NCI-H748 (cell line): ENCODE results near the gene LRRN4.
A peak's percentile ranks its signal among the peaks of the same experiment; 100 is the strongest.
"Not testable (repeated sequence)": the region's sequence is repeated elsewhere in the genome, so short reads cannot be mapped to it uniquely, and the experiment has no call there.

Experiments used
- DNase-seq: peaks from one replicate; lab custom pipeline; 2025; ENCODE audit not compliant: unreplicated experiment; lab: John Stamatoyannopoulos, UW

The LRRN4 gene

DNA sequence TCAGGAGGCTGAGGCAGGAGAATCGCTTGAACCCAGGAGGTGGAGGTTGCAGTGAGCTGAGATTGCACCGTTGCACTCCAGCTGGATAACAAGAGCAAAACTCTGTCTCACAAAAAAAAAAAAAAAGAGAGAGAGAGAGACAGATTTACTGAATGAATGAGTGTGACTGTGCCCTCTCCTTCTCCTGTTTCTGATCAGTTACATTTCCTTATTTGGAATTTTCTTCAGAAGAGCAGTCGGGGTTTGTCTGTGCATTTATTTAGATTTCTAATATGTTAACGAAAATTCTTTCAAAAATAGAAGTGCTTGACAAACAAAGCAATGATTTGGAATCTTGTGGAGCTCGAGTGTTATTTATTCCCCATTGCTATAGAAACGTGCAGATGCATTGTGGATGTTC, 6.4 kb upstream of the LRRN4 start:
- DNase-seq: no peak

DNA sequence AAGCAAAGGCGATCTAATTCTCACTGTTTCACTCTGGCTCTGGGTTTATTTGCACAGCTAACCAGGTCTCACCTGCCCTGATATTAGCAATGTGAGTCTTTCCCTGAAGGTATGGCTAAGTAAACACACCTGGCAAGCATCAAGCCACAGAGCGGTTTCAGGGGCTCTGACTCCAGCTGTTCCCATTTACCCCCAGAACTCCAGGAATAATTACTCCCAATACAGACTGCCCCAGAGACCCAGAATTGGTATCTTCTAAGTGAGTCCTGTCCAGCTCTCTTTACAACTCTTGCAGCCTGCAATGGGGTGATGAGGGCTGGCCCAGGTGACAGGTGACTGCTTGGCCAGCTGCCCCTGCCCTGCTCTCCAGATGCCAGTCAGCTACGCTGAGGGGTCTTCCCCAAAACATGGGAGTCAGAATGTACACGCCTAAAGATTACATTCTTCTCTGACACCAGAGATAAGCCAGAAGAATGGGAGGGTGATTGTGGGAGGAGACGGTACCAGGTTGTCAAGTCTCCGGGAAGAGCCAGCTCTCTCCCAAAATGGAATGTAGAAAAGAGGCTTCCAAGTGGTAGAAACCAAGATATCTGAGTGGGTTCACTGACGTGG, 4.9 kb upstream of the LRRN4 start:
- DNase-seq: peak; percentile 99

DNA sequence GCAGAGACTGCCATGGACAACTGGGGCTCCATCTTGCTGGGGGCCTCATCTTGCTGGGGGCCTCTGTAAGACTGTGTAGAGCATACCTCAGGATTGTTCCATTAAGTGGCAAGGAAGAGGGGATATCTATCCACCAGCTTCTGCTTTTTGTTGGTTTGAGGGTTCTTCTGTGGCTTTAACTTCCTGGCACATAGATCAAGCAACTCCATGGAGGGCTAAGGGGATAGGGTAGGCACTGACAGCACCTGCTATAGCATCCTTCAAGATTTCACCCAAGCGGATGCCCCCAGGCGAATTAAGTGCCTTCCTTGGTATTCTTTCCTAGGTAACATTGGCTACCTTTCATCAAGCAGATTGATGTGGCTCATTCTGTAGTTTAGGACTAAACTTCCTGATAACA, 3.8 kb upstream of the LRRN4 start:
- DNase-seq: no peak

- DNase-seq: no peak
Observed at GRCh38 chr20:6057139-6057538, 3.3 kb upstream of the LRRN4 start.

DNA sequence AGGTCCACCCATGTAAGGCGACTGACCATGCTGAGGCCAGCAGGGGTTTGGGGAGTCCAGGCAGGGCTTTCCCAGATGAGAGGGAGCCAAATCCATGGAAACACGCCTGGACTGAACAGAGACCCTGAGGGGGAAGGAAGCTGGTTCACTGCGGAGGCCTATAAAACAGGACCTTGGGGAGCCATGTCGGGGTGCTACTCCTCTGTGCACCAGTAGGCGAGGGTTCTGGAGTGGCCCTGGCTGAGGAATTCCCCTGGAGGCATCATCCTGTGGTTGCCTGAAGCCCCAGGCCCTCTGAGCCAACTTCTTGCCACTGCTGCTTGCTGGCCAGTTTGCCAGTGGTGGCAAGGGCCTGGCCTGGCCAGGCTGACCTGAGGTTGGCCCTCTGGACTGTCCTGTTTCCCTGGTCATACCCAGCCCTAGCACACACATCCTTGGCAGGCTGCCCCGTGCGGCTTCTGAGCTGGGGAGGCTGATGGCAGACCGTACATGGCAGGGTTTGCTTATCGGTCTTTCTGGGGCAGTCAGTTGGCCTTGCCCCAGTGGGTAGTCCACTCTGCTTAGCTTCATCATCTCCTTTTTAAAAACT, 2.2 kb upstream of the LRRN4 start:
- no peak for DNase-seq

DNA sequence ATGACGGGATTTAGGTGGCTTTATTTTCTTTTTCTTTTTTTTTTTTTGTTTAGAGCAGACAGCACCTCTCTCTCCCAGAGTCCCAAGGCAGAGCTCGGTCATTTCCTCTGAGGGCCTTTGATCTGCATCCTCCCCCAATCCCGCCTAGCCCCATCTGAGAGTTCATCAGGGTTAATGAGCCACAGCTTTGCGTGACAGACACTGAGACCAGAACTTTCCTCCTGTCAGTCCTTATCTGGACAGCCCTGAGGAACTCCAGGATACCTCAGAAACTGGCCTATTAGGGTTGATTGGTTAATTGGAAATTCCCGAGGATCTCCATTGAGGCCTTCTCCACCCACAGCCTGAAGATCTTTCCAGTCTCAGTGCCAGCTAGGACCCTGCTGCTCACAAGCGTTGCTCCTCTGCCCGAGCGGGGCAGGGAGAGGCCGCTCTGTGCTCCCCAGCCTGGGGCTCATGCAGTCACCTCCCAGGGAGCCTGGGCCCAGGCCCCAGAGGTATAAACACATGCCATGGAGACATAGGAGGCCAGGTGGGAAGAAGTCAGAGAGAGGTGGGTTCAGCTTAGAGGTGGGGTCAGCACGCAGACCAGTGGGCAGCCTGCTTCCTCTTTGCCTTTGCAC, 1.4 kb upstream of the LRRN4 start:
- DNase-seq: no peak

- DNase-seq: not testable (repeated sequence)
Observed at GRCh38 chr20:6054689-6055051, 810 bp upstream of the LRRN4 start.

DNA sequence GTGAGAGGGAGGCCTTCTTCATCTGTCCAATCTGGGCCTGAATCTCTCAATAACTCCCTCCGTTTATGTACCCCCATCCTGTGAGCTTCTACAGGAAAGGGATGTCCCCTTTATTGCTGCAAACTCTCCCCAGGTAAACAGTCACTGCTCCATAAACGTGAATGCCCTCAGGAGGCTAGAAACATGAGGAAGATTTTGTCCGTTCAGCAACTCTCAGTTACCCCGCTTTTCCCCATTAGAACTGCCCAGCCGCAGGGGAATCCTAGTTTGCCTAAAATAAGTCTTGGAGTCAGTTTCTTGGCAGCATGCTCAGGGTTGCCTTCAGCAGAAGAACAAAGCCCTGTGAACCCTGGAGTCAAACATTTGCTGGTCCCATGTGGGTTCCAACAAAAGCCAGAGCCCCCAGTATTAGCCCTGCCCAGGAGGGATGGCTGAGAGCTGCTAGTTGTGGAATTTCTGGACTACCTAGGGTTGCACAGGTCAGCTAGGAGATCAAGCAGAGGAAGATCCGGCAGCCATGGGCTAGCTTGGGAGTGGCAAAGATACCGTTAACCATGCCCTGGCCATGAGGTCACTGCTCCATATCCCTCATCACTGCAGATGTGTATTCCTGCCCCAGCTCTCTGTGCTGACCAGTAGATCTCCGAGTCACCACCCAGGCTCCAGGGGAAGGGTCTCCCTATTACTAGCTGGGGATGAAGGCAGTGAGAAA, 640 bp downstream of the LRRN4 start:
- DNase-seq: no peak

DNA sequence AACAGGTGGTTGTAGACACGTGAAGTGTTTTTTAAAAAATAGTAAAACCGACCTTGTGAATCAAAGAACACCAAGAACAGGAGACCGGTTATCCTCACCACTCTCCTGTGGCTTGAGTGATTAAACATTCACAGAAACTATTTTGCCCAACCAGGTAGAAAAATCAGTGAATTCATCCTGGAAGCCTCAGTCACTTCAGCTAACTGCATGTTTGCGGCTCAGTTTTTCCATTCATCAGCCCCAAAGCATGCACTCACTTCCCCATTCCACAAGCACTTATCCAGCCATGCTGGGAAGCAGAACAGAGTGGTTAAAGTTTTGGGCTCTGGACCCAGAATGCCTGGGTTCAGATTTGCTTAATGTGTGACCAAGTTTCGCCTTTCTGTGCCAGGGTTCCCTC, 2.4 kb downstream of the LRRN4 start:
- DNase-seq: no peak

DNA sequence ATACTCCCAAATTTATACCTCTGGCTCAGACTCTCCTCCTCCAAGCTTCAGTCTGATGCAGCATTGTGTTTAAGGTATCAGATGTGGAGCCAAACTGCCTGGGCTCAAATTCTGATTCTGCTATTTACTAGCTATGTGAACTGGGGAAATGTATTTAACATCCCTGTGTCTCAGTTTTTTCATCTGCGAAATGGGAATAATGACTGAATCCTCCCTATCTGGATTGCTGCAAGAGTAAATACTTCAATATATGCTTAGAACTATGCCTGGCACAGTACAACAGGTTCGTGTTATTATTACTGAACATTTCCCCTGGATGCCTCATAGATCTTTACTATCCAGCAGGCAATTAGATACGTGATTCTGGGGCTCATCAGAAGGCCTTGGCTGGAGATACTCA, 5.5 kb downstream of the LRRN4 start:
- DNase-seq: no peak

DNA sequence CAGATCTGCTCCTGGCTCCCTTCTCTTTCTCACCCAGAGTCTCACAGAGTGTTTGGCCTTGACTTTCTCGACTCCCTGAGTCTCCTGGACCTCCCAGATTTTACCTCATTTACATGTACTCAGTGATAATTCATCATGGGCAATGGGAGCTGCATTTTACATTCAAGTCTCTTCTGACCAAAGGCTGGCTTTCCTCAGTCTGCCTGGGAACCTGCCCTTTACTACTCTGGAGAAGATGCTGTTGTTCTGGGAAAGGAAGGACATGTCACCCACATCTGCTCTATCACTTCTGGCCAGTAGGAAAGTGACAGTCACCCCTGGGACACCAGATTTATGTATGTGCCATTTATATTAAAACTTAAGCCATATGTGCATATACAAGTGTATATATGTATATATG, 7.4 kb downstream of the LRRN4 start:
- DNase-seq: no peak

- no peak for DNase-seq
Observed at GRCh38 chr20:6045566-6045965, 8.3 kb downstream of the LRRN4 start.

DNA sequence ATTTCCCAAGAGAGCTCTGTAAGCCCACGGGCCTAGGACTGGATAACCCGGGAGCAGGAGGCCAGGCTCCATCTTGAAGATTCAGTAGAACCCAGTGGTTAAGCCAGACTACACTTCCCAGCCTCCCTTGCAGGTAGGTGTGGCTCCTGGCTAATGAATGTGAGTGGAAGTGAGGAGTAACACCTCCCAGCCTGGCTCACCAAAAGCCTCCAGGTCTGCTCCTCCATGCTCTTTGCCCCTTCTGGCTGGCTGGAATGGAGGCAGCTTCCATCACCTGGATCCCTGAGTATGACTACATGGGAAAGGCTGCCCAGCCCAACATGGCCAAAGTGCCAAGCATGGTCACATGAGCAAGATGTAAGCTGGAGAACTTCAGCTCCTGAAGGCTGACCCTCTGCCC, 9.7 kb downstream of the LRRN4 start:
- no peak for DNase-seq

DNA sequence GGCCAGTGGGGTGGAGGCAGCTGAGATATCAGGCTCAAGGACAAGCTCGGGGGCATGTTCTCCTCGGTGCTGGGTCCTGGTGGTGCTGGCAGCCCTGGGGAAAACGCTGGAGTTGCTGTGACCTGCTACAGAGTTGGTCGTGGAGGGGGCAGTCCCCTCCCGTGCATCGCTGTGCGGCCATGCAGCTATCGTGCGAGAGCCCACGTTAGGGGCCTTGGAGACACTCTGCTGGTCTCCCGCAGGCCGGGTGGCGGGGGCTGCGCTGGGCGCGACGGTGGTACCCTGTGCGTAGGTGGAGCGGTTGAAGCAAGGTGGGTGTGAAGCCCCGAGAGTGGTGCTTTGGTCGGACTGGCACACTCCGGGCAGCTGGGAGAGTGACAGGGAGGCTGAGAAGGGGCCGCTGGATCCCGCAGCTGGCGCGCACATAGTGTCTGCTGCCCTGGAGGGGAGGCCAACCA, 12.0 kb downstream of the LRRN4 start:
- DNase-seq: no peak

- no peak for DNase-seq
Observed at GRCh38 chr20:6040958-6041807, 12.7 kb downstream of the LRRN4 start.

DNA sequence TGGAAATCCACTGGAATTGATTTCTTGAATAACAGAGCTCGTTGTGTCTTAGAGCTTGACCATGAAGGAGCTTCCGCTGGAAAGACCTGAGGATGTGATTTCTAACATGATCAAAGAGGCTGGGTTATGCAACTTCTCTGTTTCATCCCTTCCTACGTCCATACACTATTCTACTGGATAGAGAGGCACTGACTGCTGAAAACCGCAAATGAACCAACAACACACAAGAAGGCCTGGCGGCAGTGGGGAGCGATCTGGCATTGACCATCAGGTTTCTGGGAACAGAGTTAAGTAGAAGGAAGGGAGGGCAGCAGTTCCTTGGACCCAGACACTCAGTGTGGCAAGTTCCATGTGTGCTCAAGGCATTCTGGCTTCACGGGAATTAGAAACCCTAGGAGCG, 13.3 kb downstream of the LRRN4 start:
- no peak for DNase-seq

GRCh38 chr20:6039766-6040165, 14.1 kb downstream of the LRRN4 start:
- DNase-seq: no peak

GRCh38 chr20:6038256-6038655, 15.6 kb downstream of the LRRN4 start:
- DNase-seq: no peak

DNA sequence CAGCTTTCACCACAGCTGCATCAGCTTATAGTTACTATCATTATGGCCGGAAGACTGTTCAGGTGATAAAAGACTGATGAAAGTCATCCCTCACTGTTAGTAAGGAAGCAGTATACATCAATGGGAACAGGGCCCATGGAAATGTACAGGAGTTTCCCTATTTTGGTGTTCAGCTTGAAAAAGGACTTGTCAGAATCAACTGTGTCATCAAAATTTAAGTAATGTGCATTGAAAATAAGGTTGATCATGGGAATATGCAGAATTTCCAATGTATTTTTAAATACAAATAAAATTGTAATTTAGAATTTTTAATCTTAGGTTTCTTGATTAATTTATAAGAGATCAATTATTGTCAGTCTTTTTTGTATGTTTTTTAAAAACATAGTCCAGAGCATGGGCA, 16.8 kb downstream of the LRRN4 start:
- DNase-seq: no peak

- no peak for DNase-seq
Observed at GRCh38 chr20:6036213-6036612, 17.6 kb downstream of the LRRN4 start.
